ENCODE results near the gene BNC2.

BNC2 gene

GRCh38 chr9:16618524-16618923, 251.9 kb downstream of the BNC2 start:
- TF ChIP-seq CTCF (IDR thresholded peaks at IDR 0.05; ENCODE audit: low read depth, low read length), result no peak
- H3K4me3 ChIP-seq (ENCODE audit: low read depth, low read length), result no peak overlapping the region

GRCh38 chr9:16616686-16617085, 253.8 kb downstream of the BNC2 start:
- no peak overlapping the region for H3K4me3 ChIP-seq (ENCODE audit: low read depth, low read length)
- no peak for TF ChIP-seq CTCF (IDR thresholded peaks at IDR 0.05; ENCODE audit: low read depth, low read length)

- no peak overlapping the region for H3K4me3 ChIP-seq (ENCODE audit: low read depth, low read length)
- TF ChIP-seq CTCF (IDR thresholded peaks at IDR 0.05; ENCODE audit: low read depth, low read length), result no peak
Observed at GRCh38 chr9:16615451-16615850, 255.0 kb downstream of the BNC2 start.

GRCh38 chr9:16613605-16614004, 256.9 kb downstream of the BNC2 start:
- H3K4me3 ChIP-seq (ENCODE audit: low read depth, low read length), result no peak overlapping the region
- no peak for TF ChIP-seq CTCF (IDR thresholded peaks at IDR 0.05; ENCODE audit: low read depth, low read length)

- TF ChIP-seq CTCF (IDR thresholded peaks at IDR 0.05; ENCODE audit: low read depth, low read length), result no peak
- H3K4me3 ChIP-seq (ENCODE audit: low read depth, low read length), result no peak overlapping the region
Observed at GRCh38 chr9:16613051-16613450, 257.4 kb downstream of the BNC2 start.

GRCh38 chr9:16612627-16613026, 257.8 kb downstream of the BNC2 start:
- no peak overlapping the region for H3K4me3 ChIP-seq (ENCODE audit: low read depth, low read length)
- TF ChIP-seq CTCF (IDR thresholded peaks at IDR 0.05; ENCODE audit: low read depth, low read length), result no peak

- no peak overlapping the region for H3K4me3 ChIP-seq (ENCODE audit: low read depth, low read length)
- no peak for TF ChIP-seq CTCF (IDR thresholded peaks at IDR 0.05; ENCODE audit: low read depth, low read length)
Observed at GRCh38 chr9:16611983-16612382, 258.5 kb downstream of the BNC2 start.
